GM18909 (cell line): ENCODE data around the gene NDUFS8.
A peak's percentile ranks its signal among the peaks of the same experiment; 100 is the strongest.
"Not testable (repeated sequence)": the region's sequence is repeated elsewhere in the genome, so short reads cannot be mapped to it uniquely, and the experiment has no call there.

Experiments
- ATAC-seq: cut with Tn5 transposase; IDR thresholded peaks from one replicate; pipeline ENCODE4 v1.9.1; 2021; ENCODE audit warnings: mild to moderate bottlenecking; ENCODE audit not compliant: unreplicated experiment, poor library complexity

The NDUFS8 gene

DNA sequence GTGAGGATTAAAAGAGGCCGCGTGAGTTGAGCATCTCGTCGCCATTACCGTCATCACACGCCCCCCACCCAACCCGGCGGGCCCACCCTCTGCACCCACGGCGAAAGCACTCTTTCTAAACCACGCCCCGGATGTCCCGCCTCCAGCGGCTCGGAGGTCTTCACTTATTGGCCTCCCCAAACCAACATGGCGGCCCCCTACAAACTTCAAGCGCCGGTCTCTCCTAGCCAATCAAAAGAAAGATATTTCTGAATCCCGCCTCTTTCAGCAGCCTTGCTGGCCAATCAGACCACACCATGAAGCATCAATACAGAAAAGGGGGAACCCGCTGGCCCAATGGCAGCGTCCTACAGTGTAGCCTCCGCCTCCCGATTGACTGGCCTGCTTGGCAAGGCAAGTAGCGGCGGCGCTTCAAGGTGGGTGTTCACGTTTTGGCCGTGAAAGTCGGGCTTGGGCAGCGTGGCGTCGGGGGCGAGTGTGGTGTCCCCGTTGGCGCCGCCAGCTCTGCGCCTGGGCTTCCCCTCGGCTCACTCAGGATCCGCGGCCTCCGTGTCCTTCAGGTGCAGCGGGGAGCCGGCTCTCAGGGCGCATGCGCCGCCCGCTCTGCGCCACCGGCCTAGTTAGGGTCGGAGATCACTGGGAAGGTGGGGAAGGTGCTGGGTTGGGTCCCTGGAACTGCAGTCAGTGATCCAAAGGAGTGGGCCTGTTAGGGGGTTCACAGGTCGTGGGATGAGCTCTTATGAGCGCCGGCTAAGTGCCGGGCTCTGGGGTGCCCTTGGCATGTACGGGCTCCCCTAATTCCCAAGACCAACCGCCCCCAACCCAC is at the start of gene NDUFS8:
Gene NDUFS8 (plus strand): TSS at position 364 of the 826 bp plus-strand sequence. CDS start 1,471 bp downstream, outside the sequence.
- ATAC-seq = peak; percentile 95

DNA sequence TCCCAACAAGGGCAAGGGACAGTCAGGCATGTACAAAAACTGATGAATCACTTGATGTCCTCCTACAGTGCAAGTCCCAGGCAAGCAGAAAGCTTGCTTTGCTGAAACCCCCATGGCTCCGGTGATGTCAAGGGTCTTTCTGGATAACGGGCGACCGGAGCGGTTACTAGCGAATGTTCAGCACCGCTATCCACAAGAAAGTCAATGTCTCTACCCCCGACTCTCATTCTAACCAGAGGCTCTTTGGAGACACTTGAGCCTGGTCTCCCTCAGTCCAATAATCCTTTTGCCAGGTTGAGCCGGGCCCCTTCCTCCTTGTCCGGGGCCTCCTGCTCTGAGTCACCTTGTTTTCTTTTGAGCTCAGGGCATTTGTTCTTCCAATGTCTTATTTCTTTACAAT is 49.3 kb upstream of the NDUFS8 start:
- ATAC-seq = not testable (repeated sequence)

DNA sequence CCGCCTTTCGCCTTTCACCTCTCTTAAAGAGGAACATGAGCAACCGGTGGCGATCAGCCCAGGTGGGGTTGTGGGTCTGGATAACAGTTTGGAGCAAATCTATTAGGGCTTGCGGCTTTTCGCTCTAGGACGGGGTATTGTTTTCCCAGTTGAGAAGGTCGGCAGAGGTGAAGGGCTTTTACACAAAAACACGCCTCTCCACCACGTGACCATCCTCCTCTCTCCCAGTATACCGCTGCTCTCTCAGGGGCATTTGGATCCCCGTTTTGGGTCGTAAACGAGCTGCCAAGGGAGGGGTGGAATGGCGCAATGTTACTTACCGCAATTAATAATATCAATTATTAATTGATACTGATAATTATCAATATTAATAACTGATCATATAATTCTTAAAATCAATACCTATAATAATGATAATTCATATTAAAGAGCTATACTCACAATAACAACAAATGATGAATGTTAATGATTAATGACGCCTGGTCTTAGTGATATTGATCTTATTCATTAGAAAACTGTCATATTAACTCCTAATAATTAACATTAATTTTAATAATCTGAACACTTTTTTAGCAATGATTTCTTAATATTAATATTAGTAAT is 48.1 kb upstream of the NDUFS8 start:
- ATAC-seq = not testable (repeated sequence)

DNA sequence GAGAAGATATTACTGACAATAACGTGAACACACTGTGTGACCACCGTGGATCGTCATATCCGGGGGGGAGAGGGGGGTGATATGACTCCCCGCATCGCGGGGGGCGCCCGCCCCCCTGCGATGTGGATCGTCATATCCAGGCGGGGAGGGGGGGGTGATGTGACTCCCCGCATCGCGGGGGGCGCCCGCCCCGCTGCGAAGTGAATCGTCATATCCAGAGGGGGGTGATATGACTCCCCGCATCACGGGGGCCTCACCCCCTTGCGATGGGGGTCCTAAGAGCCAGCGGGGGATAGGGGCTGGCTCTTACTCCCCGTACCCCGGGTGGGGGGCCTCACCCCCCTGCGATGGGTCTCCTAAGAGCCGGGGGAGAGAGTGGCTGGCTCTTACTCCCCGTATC is 46.5 kb upstream of the NDUFS8 start:
- no peak for ATAC-seq

DNA sequence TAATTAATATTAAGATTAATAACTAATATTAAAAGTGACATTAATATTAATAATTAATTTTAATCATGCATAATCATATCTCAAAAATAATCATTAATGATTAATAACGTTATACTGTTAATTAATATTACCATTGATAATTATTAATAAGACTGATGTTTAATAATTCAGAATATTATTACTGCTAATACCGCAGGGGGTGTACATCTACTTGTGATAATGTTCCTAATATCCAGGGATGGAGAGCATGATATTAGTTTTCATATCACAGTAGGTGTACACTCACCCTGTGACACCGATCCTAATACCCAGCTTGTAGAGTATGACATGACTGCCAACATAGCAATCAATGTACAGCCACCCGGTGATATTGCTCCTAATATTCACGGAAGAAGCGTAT is 45.2 kb upstream of the NDUFS8 start:
- not testable (repeated sequence) for ATAC-seq

DNA sequence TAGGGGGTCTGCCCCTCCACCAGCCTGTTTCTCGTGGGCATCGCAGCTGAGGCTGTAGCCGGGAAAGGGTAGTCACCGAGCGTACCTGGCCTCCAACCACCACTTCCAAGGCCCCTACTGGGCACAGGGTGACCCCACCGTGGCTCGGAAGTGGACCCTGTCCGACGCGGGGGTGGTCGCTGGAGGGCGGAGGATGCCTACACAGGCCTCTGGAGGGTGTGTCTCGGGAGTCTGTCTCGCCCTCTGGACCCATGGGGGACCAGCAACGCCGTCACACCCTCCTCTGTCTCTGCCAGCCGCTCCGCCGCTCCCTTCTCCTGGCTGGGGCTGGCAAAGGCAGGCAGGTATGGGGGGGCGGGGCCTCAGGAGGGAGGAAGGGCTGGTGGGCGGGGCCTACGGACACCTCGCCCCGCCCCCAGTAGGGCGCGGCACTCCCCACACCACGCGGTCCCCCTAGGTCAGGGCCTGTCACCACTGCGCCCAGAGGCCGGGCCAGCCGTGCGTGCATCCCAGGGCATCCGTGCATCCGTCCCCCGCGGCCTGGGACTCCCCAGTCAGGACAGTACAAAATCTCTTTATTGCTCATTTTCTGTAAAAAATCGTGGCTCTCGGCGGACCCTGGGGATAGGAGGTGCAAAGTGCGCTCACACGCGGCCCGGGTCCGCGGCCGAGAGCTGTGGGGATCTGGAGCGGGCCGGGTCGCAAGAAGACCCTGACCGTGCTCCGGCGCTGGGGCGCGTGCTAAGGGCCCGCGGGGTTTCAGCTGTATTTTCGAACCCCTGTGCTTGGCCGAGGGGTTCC is 39.7 kb upstream of the NDUFS8 start:
- ATAC-seq = not testable (repeated sequence)

DNA sequence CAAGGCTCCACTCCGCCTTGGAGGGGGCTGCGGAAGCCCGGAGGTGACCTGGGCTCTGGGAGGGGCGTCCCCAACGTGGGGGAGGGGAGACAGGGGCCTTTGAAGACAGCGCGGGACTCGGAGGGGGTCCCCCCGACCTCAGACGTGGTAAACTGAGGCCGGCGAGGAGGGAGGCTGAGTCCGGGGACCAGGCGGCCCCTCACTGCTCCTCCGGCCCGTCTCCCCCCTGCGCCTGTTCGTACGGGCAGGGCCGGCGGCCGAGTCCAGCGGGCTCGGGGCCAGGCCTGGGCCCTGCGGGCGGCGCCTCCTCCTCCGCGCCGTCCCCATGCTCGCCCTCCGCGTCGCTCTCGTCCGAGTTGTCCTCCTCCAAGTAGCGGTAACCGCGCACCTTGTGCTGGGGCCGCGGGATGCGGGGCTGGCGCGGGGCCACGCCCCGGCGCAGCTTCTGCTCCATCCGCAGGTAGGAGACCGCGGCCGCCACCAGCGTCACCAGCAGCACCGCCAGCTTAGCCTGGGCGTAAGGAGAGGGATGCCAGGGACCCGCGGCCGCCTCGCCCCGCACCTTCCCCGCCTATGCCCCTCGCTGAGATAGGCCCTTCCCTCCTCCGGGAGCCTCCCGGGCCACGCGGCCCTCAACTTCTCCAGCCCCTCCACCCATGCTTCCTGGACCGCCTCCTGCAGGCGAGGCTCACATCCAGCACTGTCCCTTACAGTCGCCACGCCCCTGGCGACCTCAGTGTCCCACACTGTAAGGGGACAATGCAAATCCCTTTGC is 38.9 kb upstream of the NDUFS8 start:
- ATAC-seq = not testable (repeated sequence)

DNA sequence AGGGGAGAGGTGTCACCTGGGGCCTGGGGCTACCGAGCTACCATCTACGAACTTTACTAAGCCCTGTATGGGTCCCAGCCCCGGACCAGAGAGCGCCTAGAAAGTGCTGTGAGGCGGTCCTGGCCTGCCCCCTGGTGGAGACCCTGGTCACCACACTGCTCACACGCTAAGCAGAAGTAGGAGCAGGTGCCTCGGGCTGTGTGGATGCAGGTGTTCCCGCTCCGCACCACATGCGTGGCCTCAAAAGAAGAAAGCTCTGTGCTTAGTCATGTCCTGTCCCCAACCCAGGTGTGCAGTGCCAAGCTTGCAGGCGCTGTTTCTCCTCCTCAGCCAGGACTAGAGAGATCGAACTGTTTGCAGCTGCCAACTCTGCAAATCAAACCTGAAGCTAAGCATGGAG is 36.7 kb upstream of the NDUFS8 start:
- ATAC-seq = not testable (repeated sequence)

DNA sequence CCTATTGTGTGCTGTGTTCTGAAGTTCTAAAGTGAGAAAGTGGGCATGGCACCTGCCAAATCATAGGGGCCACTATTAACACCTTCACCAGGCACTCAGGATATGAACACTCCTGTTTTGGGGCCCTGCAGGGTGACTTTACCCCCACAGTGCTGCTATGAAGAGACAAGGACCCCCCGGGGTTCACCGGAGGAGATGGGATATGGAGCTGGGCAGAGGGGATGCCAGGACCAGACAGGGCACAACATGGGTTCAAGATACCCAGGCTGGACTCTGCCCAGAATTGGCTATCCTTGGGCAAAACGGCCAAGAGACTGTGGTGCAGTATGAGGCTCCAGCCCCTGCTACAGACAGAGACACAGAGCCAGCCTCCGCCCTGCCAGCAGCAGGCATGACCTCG is 36.1 kb upstream of the NDUFS8 start:
- ATAC-seq = not testable (repeated sequence)

DNA sequence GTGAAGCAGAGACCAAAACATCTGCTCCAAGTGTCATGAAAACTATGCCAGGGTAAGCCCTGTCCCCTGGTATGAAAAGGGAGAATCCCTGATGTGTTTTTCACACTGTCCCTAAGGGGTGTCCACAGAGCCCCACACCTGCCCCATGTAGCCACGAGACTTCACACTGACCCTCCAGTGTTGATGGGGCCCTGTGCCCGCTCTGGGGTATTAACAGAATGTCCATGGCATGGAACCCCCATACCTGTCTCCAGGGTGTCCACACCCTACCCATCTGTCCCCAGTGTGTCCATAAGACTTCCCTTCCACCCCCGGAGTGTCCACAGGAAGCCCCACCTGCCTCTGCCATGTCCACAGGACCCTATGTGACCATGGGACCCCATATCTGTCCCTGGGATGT is 35.4 kb upstream of the NDUFS8 start:
- not testable (repeated sequence) for ATAC-seq

DNA sequence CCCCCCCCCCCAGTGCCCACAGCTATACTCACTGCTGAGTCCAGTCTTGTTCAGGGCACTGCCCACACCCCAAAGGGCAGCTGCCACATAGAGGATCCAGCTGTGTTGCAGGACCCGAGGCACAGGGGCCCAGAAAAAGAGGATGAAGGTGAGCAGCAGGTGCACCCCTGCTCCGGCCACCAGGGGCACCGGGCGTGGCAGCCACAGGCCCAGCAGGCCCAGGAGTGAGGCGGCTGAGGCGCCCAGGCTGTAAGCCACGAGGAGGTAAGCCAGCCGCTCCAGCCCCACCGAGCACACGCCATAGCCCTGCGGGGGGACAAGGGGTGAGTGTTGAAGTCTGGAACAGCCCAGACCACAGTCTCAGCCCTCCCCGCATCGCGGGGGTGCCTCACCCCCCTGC is 34.9 kb upstream of the NDUFS8 start:
- not testable (repeated sequence) for ATAC-seq

DNA sequence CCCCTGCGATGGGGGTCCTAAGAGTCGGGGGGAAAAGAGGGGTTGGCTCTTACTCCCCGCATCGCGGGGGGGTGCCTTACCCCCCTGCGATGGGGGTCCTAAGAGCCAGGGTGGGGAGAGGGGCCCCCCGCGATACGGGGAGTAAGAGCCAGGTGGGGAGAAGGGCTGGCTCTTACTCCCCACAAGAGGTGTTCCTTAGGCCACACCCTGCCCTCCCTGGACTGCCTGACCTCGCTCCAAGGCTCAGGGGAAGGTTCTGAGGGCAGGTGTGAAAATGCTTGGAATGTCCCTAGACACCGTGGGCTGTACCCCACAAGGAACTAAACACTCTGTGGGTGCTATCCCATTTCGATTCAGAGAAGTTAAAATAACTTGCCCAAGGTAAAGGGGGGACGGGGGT is 34.4 kb upstream of the NDUFS8 start:
- ATAC-seq = no peak

DNA sequence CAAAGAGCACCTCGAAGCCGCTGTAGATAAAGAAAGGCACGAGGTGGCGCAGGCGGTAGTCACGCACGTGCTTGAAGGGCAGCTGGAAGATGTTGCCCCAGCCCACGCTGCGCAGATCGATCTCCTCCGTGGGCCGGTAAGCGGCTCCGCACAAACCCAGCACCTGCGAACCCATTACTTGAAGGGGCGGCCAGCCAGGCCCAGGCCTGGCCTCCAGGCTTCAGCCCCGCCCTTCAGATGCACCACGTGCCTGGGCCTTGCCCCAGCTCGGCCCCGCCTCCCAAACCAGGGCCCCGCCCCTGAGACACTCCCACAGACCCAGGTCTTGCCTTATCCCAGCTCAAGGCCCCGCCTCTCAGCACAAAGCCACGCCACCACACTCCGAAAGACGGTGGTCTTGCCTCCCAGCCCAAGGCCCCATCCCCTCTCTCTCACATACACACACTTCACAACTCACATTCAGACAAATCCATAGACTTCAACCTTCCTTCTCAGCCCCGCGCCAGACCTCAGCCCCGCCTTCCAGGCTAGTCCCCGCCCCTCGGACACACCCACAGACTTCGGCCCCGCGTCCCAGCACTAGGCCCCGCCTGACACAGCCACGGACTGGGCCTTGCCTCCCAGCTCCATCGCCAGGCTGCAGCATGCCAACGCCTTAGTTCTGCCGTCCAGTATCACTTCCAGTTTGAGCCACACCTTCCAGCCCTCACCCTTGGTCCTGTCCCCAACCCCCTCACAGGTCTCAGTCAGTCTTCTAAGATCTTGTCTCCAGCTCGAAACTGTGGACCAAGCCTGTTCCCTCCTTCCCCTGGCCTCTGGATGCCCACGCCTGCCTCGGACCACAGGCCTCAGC is 33.6 kb upstream of the NDUFS8 start:
- no peak for ATAC-seq

DNA sequence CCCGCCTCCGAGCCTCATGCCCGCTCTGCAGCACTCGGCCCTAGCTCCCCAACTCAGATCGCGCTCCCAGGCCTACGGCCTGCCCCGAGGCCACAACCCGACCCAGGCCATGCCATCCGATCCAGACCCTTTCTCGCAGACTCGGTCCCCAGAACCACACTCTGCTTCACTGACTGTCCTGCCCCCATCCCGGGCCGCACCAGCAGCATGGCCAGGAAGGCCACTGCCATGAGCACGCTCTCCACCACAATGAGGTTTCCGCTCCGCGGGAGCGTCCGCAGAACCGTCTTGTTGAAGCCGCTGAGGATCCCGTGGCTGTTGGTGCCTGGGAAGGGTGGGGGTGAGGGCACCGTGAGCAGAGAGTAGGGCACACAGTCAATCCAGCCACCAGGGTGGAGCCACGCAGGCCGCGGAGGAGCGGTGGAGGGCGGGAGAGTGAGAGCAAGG is 33.0 kb upstream of the NDUFS8 start:
- no peak for ATAC-seq

DNA sequence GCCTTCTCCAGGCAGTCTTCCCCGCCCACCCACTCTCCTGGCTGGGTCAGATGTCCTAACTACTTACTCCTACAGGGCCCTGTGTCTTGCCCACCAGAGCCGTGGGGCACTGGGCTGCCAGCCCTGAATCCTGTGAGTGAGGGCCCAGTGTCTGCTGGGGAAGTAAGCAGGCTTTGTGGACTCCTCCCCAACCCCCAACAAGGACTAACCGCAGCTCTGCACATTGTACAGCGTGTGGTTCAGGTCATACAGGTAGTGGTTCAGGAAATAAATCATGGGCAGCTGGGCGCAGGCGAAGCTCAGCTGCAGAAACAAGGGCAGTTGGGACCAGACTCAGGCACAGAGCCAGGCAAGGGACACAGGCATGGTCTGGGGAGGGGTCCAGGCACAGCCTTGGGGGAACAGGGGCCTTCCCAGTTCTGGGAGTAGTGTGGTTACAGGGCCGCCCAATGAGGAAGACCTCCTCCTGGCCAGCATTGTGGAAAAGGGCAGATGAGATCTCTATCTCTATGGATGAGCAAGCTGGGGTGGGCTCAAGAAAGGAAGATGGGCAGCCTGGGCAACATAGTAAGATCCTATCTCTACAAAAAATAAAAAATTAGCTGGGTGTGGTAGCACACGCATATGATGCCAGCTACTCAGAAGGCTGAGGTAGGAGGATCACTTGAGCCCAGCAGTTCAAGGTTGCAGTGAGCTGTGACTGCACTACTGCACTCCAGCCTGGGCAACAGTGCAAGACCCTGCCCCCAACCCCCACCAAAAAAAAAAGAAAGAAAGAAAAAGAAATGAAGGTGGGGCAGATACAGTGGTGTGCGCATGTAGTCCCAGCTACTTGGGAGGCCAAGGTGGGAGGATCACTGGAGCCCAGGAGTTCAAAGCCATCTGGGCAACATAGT is 32.1 kb upstream of the NDUFS8 start:
- ATAC-seq = no peak

DNA sequence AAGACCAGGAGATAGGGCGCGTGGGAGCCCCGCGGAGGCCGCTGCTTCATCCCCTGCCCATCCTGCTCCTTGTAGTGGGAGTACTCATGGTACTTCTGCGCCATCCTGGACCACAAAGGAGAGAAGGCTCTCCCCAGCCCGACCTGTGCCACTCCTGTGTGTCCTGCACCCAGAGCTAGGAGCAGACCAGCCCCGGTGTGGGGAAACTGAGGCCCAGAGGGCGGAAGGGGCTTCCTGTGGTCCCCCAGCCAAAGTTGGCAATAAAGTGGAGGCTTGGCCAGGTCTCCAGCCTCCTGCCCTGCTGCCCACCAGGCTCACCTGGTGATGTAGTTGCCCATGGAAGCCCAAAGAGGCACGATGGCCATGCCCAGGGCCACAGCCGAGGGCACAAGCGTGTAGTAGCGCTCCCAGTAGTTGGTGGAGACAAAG is 31.3 kb upstream of the NDUFS8 start:
- ATAC-seq = no peak

DNA sequence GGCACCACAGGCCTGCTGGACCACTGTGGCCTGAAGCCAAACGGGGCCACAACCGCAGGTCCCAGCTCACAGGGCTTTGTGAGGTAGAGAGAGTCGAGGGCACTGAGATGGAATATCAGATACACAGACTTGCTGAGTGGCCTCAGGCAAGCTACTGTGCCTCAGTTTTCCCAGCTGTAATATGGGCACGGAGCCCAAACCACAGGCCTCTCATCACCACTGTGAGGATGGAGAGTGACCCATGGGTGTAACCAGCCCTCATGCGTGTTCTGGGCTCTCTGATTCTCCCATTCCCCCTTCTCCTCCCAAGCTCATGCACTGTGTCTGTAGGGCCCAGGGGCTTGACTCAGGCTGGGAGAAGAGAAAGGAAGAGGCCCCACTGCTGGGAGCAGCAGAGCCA is 30.8 kb upstream of the NDUFS8 start:
- ATAC-seq = no peak

DNA sequence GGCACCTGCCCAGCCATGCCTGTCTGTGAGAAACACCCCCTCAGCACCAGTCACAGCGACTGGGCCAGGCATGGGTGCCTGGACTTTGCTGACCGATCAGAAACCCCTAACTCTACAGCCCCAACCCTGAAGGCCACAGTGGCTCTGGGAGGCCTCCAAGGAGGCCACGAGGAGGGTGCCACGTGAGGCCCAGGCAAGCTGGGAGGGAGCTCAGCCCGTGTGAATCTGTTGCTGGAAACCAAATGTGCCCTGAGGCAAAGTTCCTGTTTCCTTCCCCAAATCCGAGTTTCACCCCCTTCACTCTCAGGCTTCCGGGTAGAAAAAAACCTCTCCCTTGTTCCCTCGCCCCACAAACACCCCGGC is 27.9 kb upstream of the NDUFS8 start:
- ATAC-seq = peak; percentile 18
